ENCODE data around the gene CAMTA1.

The CAMTA1 gene

GRCh38 chr1:7437036-7437435, 651.8 kb downstream of the CAMTA1 start:
- TF ChIP-seq CTCF (conservative IDR thresholded peaks at IDR 0.05; ENCODE audit: control insufficient read depth, insufficient read depth, low read depth, low read length): no peak
- H3K4me3 ChIP-seq (ENCODE audit: control insufficient read depth, low read depth, low read length): no peak overlapping the region
- no peak for DNase-seq (ENCODE audit: low read depth)

GRCh38 chr1:7437608-7438395, 652.5 kb downstream of the CAMTA1 start:
- no peak overlapping the region for H3K4me3 ChIP-seq (ENCODE audit: control insufficient read depth, low read depth, low read length)
- TF ChIP-seq CTCF (conservative IDR thresholded peaks at IDR 0.05; ENCODE audit: control insufficient read depth, insufficient read depth, low read depth, low read length): no peak
- no peak for DNase-seq (ENCODE audit: low read depth)

GRCh38 chr1:7438396-7438785, 653.1 kb downstream of the CAMTA1 start:
- H3K4me3 ChIP-seq (ENCODE audit: control insufficient read depth, low read depth, low read length): no peak overlapping the region
- DNase-seq (ENCODE audit: low read depth): no peak
- TF ChIP-seq CTCF (conservative IDR thresholded peaks at IDR 0.05; ENCODE audit: control insufficient read depth, insufficient read depth, low read depth, low read length): no peak

GRCh38 chr1:7438921-7439655, 653.8 kb downstream of the CAMTA1 start:
- no peak overlapping the region for H3K4me3 ChIP-seq (ENCODE audit: control insufficient read depth, low read depth, low read length)
- no peak for DNase-seq (ENCODE audit: low read depth)

GRCh38 chr1:7440154-7440553, 654.9 kb downstream of the CAMTA1 start:
- no peak overlapping the region for H3K4me3 ChIP-seq (ENCODE audit: control insufficient read depth, low read depth, low read length)
- no peak for DNase-seq (ENCODE audit: low read depth)

More at GRCh38 chr1:7438921-7439655, 653.8 kb downstream of the CAMTA1 start:
- TF ChIP-seq CTCF (conservative IDR thresholded peaks at IDR 0.05; ENCODE audit: control insufficient read depth, insufficient read depth, low read depth, low read length): no peak

More at GRCh38 chr1:7440154-7440553, 654.9 kb downstream of the CAMTA1 start:
- no peak for TF ChIP-seq CTCF (conservative IDR thresholded peaks at IDR 0.05; ENCODE audit: control insufficient read depth, insufficient read depth, low read depth, low read length)

Data from fibroblast of mammary gland (primary cell).